ENCODE data around the gene CLDN10.

- TF ChIP-seq CTCF (IDR thresholded peaks at IDR 0.05) (no peak), POLR2A (IDR thresholded peaks at IDR 0.05) (no peak), EP300 (IDR thresholded peaks at IDR 0.05) (no peak)
Measured at GRCh38 chr13:95505265-95505664, 47.3 kb upstream of the CLDN10 start.

Measured in ovary (tissue), 3 donors.